ENCODE measurements around the gene CDH1. TPM values are rescaled to one million over a fixed set of nuclear protein-coding genes. Genes with fewer than 3 reads are reported as not detected.

CDH1 gene
- polyA plus RNA-seq, 1 experiment = 0.06 TPM

DNA sequence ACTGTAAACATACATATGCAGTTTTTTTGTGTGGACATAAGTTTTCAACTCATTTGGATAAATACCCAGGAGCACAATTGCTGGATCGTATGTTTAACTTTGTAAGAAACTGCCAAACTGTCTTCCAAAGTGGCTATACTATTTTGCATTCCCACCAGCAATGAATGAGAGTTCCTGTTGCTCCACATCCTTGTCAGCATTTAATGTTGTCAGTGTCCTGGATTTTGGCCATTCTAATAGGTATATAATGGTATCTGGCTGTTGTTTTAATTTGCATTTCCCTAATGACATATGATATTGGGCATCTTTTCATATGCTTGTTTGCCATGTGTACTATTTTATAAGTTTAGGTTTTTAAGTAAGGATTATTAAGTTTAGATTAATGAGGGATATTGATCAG is 120.4 kb downstream of the CDH1 start:
- no peaks in the 10 kb centered on the region for H3K27me3 ChIP-seq (ENCODE audit: control insufficient read depth, insufficient read depth, low read length)
- TF ChIP-seq, protein P1, sequence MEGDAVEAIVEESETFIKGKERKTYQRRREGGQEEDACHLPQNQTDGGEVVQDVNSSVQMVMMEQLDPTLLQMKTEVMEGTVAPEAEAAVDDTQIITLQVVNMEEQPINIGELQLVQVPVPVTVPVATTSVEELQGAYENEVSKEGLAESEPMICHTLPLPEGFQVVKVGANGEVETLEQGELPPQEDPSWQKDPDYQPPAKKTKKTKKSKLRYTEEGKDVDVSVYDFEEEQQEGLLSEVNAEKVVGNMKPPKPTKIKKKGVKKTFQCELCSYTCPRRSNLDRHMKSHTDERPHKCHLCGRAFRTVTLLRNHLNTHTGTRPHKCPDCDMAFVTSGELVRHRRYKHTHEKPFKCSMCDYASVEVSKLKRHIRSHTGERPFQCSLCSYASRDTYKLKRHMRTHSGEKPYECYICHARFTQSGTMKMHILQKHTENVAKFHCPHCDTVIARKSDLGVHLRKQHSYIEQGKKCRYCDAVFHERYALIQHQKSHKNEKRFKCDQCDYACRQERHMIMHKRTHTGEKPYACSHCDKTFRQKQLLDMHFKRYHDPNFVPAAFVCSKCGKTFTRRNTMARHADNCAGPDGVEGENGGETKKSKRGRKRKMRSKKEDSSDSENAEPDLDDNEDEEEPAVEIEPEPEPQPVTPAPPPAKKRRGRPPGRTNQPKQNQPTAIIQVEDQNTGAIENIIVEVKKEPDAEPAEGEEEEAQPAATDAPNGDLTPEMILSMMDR (IDR thresholded peaks at IDR 0.05; ENCODE audit: low read depth, low read length) = no peak
- no peak overlapping the region for H3K4me3 ChIP-seq (ENCODE audit: low read depth, low read length)
- CTCF ChIA-PET = interaction anchor here (0.6 to 3.0 kb wide), 3 partner anchors 10 to 265 kb away, joined by 3 to 16 read pairs (median 3); no protein-coding TSS in a partner anchor
- DNase-seq (ENCODE audit: low read depth, low spot score) = no peak
- no peak overlapping the region for H3K27ac ChIP-seq (ENCODE audit: low read depth, low read length)
- POLR2A ChIA-PET = no interaction called here
- no peaks in the 10 kb centered on the region; the same call in 1 of the 2 replicates for H3K9me3 ChIP-seq (ENCODE audit: control insufficient read depth, insufficient read depth, low read length)

DNA sequence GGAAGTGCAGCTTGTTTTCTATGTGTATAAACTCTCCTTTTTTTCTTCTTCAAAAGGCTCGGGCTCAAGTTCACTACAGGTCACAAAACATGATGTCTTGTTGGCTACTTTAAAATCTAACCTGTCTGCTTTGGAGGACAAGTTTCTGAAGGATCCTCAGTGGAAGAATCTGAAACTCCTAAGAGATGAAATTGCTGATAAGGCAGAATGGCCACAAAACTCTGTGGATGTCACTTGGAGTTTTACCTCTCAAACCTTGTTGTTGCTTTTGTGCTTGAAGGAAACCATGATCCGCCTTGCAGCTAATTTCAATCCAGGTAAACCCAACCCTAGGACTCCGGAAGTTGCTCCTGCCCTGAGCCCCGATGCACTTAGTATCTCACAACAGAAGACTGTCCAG is 122.7 kb downstream of the CDH1 start:
- no peak overlapping the region for H3K27ac ChIP-seq (ENCODE audit: low read depth, low read length)
- H3K4me3 ChIP-seq (ENCODE audit: low read depth, low read length) = no peak overlapping the region
- ChIA-PET POLR2A (no interaction called here), CTCF (interaction anchor here (0.7 to 1.4 kb wide), 3 partner anchors 13 to 339 kb away, joined by 3 to 12 read pairs (median 3); no protein-coding TSS in a partner anchor)
- no peaks in the 10 kb centered on the region for H3K27me3 ChIP-seq (ENCODE audit: control insufficient read depth, insufficient read depth, low read length)
- no peak for DNase-seq (ENCODE audit: low read depth, low spot score)
- TF ChIP-seq, protein P1 (IDR thresholded peaks at IDR 0.05; ENCODE audit: low read depth, low read length) = no peak
- no peaks in the 10 kb centered on the region; the same call in 1 of the 2 replicates for H3K9me3 ChIP-seq (ENCODE audit: control insufficient read depth, insufficient read depth, low read length)

DNA sequence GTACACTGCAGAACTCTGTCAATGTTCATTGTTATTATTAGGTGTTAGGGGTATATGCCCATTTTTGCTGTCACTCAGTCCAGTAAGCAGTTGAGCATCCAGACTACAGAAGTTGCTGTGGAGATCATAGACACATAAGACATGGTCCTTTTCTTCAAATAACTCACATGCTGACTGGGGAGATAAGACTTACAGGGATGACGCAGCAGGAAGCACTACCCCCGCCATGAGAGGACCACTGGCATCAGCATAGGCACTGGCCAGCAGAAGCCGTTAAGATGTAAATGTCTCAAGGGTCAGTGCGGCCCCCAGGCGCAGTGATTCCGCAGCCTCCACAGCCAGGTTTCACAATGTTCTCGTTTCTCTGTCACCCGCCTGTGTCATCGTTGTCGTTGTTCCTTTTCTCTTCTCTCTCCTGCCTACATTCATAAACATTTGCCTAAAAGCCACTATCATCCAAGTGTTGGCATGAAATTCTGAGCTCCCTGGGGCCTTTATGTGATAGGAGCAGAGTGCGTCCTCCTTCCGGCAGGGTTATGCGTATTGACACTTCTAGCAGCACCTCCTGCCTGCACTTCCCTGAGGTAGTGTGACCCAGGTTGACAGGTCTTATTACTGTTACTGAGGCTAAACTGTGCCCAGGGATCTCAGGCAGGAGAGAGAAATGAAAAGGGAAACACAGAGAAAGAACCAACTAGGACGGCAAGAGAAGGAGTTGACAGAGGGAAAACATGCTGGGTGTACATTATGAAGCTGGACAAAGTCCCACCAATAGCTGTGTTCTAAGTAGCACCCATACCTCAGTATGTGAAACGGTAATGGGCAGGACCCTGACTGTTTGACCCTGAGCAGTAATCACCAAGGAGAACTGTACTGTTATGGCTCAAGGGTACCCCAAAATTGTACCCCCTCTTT is 124.1 kb downstream of the CDH1 start:
- H3K27me3 ChIP-seq (ENCODE audit: control insufficient read depth, insufficient read depth, low read length) = no peaks in the 10 kb centered on the region
- ChIA-PET POLR2A (interaction anchor here (0.6 kb wide), 1 partner anchor 28 kb away, joined by 4 read pairs; no protein-coding TSS in a partner anchor), CTCF (interaction anchor here (0.6 to 1.3 kb wide), 2 partner anchors 14 to 380 kb away, joined by 4 to 5 read pairs; no protein-coding TSS in a partner anchor)
- TF ChIP-seq, protein P1 (IDR thresholded peaks at IDR 0.05; ENCODE audit: low read depth, low read length) = no peak
- no peak overlapping the region for H3K4me3 ChIP-seq (ENCODE audit: low read depth, low read length)
- no peak overlapping the region for H3K27ac ChIP-seq (ENCODE audit: low read depth, low read length)
- no peaks in the 10 kb centered on the region; the same call in 1 of the 2 replicates for H3K9me3 ChIP-seq (ENCODE audit: control insufficient read depth, insufficient read depth, low read length)
- DNase-seq (ENCODE audit: low read depth, low spot score) = no peak

DNA sequence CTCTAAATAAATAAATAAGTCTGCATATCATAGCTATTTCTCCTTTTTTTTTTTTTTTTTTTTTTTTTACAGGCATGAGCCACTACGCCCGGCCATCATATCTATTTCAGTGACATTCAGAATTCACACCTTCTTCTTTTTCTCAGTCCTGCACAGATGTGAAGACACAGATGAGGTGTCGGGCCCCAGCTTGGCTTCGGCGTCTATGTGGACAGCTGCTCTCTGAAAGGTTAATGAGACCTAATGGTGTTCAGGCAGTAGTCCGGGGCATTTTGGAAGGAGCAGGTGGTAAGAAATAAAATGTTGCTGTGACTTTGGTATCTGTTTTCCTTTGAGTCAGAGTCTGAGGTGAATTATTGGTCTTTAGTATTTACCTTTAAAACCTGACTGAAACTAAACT is 129.8 kb downstream of the CDH1 start:
- H3K27ac ChIP-seq (ENCODE audit: low read depth, low read length) = no peak overlapping the region
- H3K4me3 ChIP-seq (ENCODE audit: low read depth, low read length) = no peak overlapping the region
- DNase-seq (ENCODE audit: low read depth, low spot score) = no peak
- no peaks in the 10 kb centered on the region for H3K9me3 ChIP-seq (ENCODE audit: control insufficient read depth, insufficient read depth, low read length)
- ChIA-PET POLR2A (interaction anchor here (0.6 kb wide), 1 partner anchor 106 kb away, joined by 6 read pairs; no protein-coding TSS in a partner anchor), CTCF (no interaction called here)
- TF ChIP-seq, protein P1 (IDR thresholded peaks at IDR 0.05; ENCODE audit: low read depth, low read length) = no peak
- no peaks in the 10 kb centered on the region for H3K27me3 ChIP-seq (ENCODE audit: control insufficient read depth, insufficient read depth, low read length)
